Suprapubic skin (tissue), 4 donors: Measurements from ENCODE around the gene CLSTN2. TPM values are rescaled to one million over a fixed set of nuclear protein-coding genes. Genes with fewer than 3 reads are reported as not detected.
"Not testable (repeated sequence)": the region's sequence is repeated elsewhere in the genome, so short reads cannot be mapped to it uniquely, and the experiment has no call there.

ENCODE experiments used
- DNase-seq, 2 donors: peaks; one replicate each; pipeline ENCODE4 v3.0.0-alpha.2; 2019; ENCODE audit warnings: low spot score in 2 of 2
- H3K27ac ChIP-seq: fragments of 200-600 bp; sonication (generic); one replicate; pipeline ENCODE4 v1.5.1; 2019
- H3K27me3 ChIP-seq: fragments of 200-600 bp; sonication (generic); one replicate; pipeline ENCODE4 v1.5.1; 2019
- H3K36me3 ChIP-seq: fragments of 200-600 bp; sonication (generic); one replicate; pipeline ENCODE4 v1.5.1; 2019
- H3K4me1 ChIP-seq: fragments of 200-600 bp; sonication (generic); one replicate; pipeline ENCODE4 v1.5.1; 2019
- H3K4me3 ChIP-seq: fragments of 200-600 bp; sonication (generic); one replicate; pipeline ENCODE4 v1.5.1; 2019; ENCODE audit warnings: mild to moderate bottlenecking
- H3K9me3 ChIP-seq: fragments of 200-600 bp; sonication (generic); one replicate; pipeline ENCODE4 v1.5.1; 2019
- EP300 ChIP-seq: sonication (generic); formaldehyde crosslinking; IDR thresholded peaks from one replicate; pipeline ENCODE4 v1.6.1; 2017; ENCODE audit warnings: antibody characterized with exemption
- POLR2A ChIP-seq, 2 donors: fragments of 450-650 bp; IDR thresholded peaks; one replicate each; pipeline ENCODE4 v1.6.1; 2017; ENCODE audit warnings: antibody characterized with exemption in 2 of 2, mild to moderate bottlenecking in 2 of 2, moderate library complexity in 2 of 2
- POLR2AphosphoS5 ChIP-seq, 3 donors: sonication (generic); formaldehyde crosslinking; IDR thresholded peaks; one replicate each; pipeline ENCODE4 v1.6.1; 2017; ENCODE audit warnings: antibody characterized with exemption in 3 of 3
- WGBS: methylation state at CpG from one replicate; pipeline ENCODE4 v1.1.5; 2018; 5-methylcytosine and 5-hydroxymethylcytosine counted together
- total RNA-seq, 4 donors: library from RNA; depleted of rRNA; stranded (reverse); fragments of >200 nt; gene quantifications; one replicate each; pipeline ENCODE4 v1.1.0, GENCODE V29; 2016
- TF ChIP-seq, protein P1 (sequence below), 2 donors: fragments of 200-600 bp in 1 of 2; fragments of 450-650 bp in 1 of 2; sonication (generic) in 1 of 2; IDR thresholded peaks; one replicate each; pipeline ENCODE4 v1.5.1; 2016 to 2019; ENCODE audit warnings: antibody characterized with exemption in 2 of 2, mild to moderate bottlenecking in 1 of 2, moderate library complexity in 1 of 2

CLSTN2 gene
- total RNA-seq, 4 donors from 2014 or later, result 4.3 to 14.1 (median 7.4) TPM

DNA sequence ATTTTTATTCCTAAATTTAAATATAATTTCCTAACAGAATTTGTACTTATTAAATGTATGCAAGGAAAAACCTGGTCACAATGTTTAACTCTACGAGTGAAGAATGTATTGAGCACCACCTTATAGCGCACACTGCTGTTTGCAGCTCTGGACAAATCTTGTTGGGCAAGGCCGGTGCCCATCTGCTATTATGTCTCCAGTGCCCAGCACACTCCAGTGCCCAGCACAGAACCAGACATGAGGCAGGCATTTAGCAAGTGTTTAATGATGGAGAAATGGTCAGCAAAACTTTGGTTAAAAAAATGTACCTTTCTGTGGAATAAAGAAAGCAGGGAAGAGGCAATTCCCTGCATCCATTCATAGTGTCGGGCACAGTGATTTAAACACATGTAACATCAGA lies 488.2 kb downstream of the CLSTN2 start:
- no peak for DNase-seq
- Histone ChIP-seq H3K4me3 (no peak overlapping the region), H3K9me3 (no peaks in the 10 kb centered on the region), H3K27me3 (no peaks in the 10 kb centered on the region), H3K4me1 (no peaks in the 10 kb centered on the region), H3K27ac (no peak overlapping the region), H3K36me3 (no peaks in the 10 kb centered on the region)
- WGBS, result 95% methylated on average over 4 of the region's 4 CpGs
- TF ChIP-seq, protein P1, sequence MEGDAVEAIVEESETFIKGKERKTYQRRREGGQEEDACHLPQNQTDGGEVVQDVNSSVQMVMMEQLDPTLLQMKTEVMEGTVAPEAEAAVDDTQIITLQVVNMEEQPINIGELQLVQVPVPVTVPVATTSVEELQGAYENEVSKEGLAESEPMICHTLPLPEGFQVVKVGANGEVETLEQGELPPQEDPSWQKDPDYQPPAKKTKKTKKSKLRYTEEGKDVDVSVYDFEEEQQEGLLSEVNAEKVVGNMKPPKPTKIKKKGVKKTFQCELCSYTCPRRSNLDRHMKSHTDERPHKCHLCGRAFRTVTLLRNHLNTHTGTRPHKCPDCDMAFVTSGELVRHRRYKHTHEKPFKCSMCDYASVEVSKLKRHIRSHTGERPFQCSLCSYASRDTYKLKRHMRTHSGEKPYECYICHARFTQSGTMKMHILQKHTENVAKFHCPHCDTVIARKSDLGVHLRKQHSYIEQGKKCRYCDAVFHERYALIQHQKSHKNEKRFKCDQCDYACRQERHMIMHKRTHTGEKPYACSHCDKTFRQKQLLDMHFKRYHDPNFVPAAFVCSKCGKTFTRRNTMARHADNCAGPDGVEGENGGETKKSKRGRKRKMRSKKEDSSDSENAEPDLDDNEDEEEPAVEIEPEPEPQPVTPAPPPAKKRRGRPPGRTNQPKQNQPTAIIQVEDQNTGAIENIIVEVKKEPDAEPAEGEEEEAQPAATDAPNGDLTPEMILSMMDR (IDR thresholded peaks at IDR 0.05), result no peak
- TF ChIP-seq EP300 (no peak), POLR2AphosphoS5 (IDR thresholded peaks at IDR 0.05) (no peak), POLR2A (IDR thresholded peaks at IDR 0.05) (no peak)

DNA sequence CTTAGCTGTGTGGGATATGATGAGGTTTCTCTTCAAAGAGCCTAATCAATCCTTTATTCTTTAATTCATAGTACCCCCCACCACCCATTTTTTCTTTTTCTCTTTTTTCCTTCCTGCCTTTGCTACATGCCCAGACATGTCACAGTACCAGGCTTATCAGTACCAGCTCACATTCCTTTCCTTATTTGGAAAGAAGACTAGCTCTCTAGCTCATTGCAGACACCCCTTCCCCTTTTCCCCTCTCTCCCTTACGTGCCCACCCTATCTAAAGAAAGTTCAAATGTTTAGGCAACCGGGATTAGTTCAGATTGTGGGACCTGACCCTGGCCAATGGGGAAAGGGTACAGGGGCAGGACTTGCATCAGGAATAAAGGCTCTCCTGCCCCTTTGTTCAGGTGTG lies 488.6 kb downstream of the CLSTN2 start:
- not testable (repeated sequence) for H3K9me3 ChIP-seq, H3K4me1 ChIP-seq, H3K36me3 ChIP-seq, H3K4me3 ChIP-seq, H3K27me3 ChIP-seq, H3K27ac ChIP-seq, DNase-seq
- 58% methylated on average over 2 of the region's 2 CpGs for WGBS

DNA sequence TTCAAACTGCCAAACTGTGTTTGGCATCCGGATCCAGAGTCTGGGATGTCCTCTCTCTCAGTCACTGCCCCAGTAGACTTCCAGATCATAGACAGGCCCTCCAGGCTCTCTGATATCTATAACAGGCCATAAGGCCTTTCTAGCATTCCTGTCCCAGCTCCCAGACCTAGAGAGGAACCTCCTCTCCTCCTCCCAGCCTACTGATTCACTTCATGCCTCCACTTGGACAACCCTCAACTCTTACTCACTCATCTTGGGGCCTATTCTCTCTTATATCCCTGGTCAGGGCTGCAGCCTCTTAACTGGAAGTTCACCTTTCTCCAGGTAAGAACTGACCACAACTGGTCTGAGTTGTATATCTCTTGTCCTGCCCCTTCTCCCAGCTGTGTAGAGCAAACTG lies 489.2 kb downstream of the CLSTN2 start:
- DNase-seq, result no peak
- Histone ChIP-seq H3K36me3 (no peaks in the 10 kb centered on the region), H3K27ac (no peak overlapping the region), H3K4me1 (no peaks in the 10 kb centered on the region), H3K27me3 (no peaks in the 10 kb centered on the region), H3K4me3 (no peak overlapping the region), H3K9me3 (no peaks in the 10 kb centered on the region)
- TF ChIP-seq, protein P1 (IDR thresholded peaks at IDR 0.05), result no peak
- TF ChIP-seq POLR2AphosphoS5 (IDR thresholded peaks at IDR 0.05) (no peak), EP300 (no peak), POLR2A (IDR thresholded peaks at IDR 0.05) (no peak)
- 95% methylated on average over 1 of the region's 1 CpG for WGBS

DNA sequence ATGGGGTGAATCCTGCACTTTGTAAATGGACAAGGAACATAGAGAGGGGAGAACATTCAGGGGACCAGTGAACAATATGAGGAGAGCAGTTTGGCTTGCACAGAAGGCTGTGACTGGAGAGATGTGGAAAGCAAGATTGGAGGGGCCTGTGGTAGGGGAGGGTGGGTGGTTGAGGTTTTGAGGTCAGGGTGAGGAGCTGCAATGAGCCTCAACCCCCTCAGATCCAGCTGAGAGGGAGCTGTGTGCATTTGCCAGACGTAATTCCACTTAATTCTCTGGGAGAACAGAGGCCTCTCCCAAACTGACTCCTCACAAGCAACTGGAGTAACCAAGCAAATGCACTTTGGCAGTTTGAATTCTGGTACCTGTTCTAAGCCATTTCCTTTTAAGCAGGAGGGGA lies 489.7 kb downstream of the CLSTN2 start:
- no peak for DNase-seq
- Histone ChIP-seq H3K4me1 (no peaks in the 10 kb centered on the region), H3K9me3 (no peaks in the 10 kb centered on the region), H3K4me3 (no peak overlapping the region), H3K27me3 (no peaks in the 10 kb centered on the region), H3K36me3 (no peaks in the 10 kb centered on the region), H3K27ac (no peak overlapping the region)
- TF ChIP-seq, protein P1 (IDR thresholded peaks at IDR 0.05), result no peak
- no peak for TF ChIP-seq EP300
- TF ChIP-seq POLR2A (IDR thresholded peaks at IDR 0.05), result no peak
- no peak for TF ChIP-seq POLR2AphosphoS5 (IDR thresholded peaks at IDR 0.05)
- WGBS, result 64% methylated on average over 1 of the region's 1 CpG

DNA sequence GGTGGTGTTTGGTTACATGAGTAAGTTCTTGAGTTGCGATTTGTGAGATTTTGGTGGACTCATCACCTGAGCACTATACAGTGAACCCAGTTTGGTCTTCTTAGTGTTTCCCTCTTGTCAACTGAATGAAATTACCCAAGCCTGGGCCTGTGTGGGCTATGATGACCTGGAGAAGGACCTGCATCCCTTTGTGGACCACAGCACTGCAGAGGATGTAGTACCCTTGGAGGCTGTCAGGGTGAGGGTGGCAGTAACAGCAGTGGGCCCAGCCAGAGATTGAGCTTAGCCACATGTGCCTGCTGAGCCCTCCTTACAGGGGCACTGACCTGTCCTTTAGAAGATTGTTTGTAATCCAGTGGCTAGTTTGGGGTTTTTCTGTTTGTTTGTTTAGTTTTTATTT lies 492.8 kb downstream of the CLSTN2 start:
- Histone ChIP-seq H3K27ac (no peak overlapping the region), H3K36me3 (no peaks in the 10 kb centered on the region), H3K27me3 (no peaks in the 10 kb centered on the region), H3K4me3 (no peak overlapping the region), H3K4me1 (no peaks in the 10 kb centered on the region), H3K9me3 (no peaks in the 10 kb centered on the region)
- WGBS, result 100% methylated on average over 1 of the region's 1 CpG
- TF ChIP-seq, protein P1 (IDR thresholded peaks at IDR 0.05), result no peak
- TF ChIP-seq POLR2AphosphoS5 (IDR thresholded peaks at IDR 0.05) (no peak), POLR2A (IDR thresholded peaks at IDR 0.05) (no peak)
- DNase-seq, result no peak

DNA sequence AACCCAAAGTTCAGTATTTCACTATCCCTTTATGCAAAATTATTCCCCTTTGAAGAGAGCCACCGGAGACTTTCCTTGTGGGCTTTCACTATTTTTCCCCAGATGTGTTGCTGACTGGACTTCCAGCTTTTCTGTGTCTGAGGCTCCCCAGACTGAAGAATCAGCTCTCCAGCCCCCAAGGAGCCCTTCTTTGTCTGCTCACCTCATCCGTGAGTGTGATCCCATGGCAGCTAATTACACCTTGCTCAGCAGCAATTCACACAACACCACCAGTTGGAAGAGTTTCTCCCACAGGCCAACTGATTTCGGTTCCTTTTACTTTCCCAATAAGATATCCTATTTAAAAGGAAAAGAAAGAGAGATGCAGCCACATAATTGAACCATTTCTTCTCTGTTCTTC lies 493.4 kb downstream of the CLSTN2 start:
- no peak for DNase-seq
- 58% methylated on average over 3 of the region's 3 CpGs for WGBS
- H3K9me3 ChIP-seq, result no peaks in the 10 kb centered on the region
- no peaks in the 10 kb centered on the region for H3K4me1 ChIP-seq
- no peaks in the 10 kb centered on the region for H3K27me3 ChIP-seq
- no peak overlapping the region for H3K4me3 ChIP-seq
- H3K27ac ChIP-seq, result no peak overlapping the region
- H3K36me3 ChIP-seq, result no peaks in the 10 kb centered on the region
- TF ChIP-seq EP300 (no peak), POLR2AphosphoS5 (IDR thresholded peaks at IDR 0.05) (no peak), POLR2A (IDR thresholded peaks at IDR 0.05) (no peak)
- TF ChIP-seq, protein P1 (IDR thresholded peaks at IDR 0.05), result no peak
